ENCODE measurements around the gene HIC1. TPM values are rescaled to one million over a fixed set of nuclear protein-coding genes. Genes with fewer than 3 reads are reported as not detected.

Gene HIC1
- total and polyA plus RNA-seq, 2 experiments from 2014 or later, result 0.17 to 0.26 TPM

DNA sequence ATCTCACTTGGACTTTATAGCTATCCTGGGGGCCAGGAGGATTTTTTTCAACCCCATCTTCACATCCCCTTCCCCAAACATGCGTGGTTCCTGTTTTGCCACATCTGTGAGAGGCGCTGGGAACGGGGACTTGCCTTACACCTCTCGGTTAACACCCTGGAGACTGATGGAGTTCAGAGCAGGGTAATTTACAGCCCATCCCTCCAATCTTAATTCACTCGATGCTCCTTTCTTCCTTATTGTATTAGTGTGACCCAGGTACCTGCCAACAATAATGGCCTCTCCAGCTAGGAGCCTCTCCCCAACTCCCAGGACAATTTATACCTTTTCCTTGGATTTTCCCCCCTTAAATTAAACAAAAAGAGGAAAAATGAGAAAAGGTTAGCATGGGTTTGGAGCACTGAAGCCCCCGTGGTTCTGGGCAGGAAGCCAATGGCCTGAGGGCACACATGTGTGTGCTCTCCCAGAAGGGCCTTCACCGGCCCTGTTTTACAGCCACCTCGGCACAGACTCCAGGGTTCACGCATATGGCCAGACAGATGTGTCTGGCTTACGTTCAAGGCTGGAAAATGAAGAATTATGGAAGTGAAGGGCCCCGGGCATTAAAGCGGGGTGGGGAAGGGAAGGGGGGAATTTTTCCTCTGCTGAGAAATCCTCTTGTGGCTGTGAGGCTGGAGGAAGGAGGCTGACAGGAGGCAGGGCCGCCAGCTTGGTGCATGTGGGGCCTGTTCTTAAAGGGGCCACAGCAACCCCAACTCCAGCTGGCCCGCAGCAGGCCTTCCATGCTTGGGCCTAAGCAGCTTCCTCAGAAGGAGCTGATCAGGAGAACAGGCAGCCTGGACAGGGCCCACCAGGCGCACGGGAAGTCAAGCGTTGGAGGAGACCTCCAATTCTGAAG is 21.4 kb downstream of the HIC1 start (continued):
- TF ChIP-seq ZNF462 (CRISPR knock-in tag; IDR thresholded peaks at IDR 0.05) (no peak), ZNF114 (CRISPR knock-in tag; IDR thresholded peaks at IDR 0.05) (no peak), EZH2 (IDR thresholded peaks at IDR 0.05; ENCODE audit: low read depth, unreplicated experiment) (no peak), POLR2AphosphoS5 (IDR thresholded peaks at IDR 0.05; ENCODE audit: low read depth) (no peak), ZNF331 (CRISPR knock-in tag; IDR thresholded peaks at IDR 0.05; ENCODE audit: low read depth) (no peak)

GRCh38 chr17:2077040-2077439 is 22.1 kb downstream of the HIC1 start:
- no peak overlapping the region for H3K4me2 ChIP-seq
- Mint-ChIP-seq H3K9me3 (no peaks in the 10 kb centered on the region), H3K4me1 (peaks cover 15% of the 10 kb centered on the region), H3K36me3 (ENCODE audit: low read depth) (peaks cover 12% of the 10 kb centered on the region; the same call in 2 of the 3 replicates), H3K27ac (no peak overlapping the region), H3K4me3 (no peak overlapping the region), H3K27me3 (ENCODE audit: insufficient read depth, low read depth, poor library complexity) (peaks cover 14% of the 10 kb centered on the region)
- DNase-seq (ENCODE audit: low spot score) (no peak), ATAC-seq (no peak)
- no peaks in the 10 kb centered on the region for H3F3A ChIP-seq (replicated peaks; ENCODE audit: low read depth)
- no peaks in the 10 kb centered on the region for H3K36me3 ChIP-seq (ENCODE audit: insufficient read depth)
- no peak overlapping the region for H3K4me3 ChIP-seq
- no peak overlapping the region for H2AFZ ChIP-seq
- no peaks in the 10 kb centered on the region for H4K20me1 ChIP-seq (replicated peaks; ENCODE audit: insufficient read depth)
- H3K4me1 ChIP-seq (ENCODE audit: insufficient read depth), result peaks cover 11% of the 10 kb centered on the region; the same call in 1 of the 2 replicates
- no peaks in the 10 kb centered on the region for H3K9me2 ChIP-seq (ENCODE audit: insufficient read depth)
- H3K27me3 ChIP-seq (ENCODE audit: insufficient read depth), result no peaks in the 10 kb centered on the region
- no peak overlapping the region for H3K27ac ChIP-seq (ENCODE audit: low read depth)
- H3K79me2 ChIP-seq (replicated peaks; ENCODE audit: insufficient read depth), result no peaks in the 10 kb centered on the region
- TF ChIP-seq CREB1 (CRISPR knock-in tag; IDR thresholded peaks at IDR 0.05; ENCODE audit: low read depth), result no peak
- no peak for TF ChIP-seq EZH2phosphoT487 (IDR thresholded peaks at IDR 0.05; ENCODE audit: unreplicated experiment)
- TF ChIP-seq, protein P1, sequence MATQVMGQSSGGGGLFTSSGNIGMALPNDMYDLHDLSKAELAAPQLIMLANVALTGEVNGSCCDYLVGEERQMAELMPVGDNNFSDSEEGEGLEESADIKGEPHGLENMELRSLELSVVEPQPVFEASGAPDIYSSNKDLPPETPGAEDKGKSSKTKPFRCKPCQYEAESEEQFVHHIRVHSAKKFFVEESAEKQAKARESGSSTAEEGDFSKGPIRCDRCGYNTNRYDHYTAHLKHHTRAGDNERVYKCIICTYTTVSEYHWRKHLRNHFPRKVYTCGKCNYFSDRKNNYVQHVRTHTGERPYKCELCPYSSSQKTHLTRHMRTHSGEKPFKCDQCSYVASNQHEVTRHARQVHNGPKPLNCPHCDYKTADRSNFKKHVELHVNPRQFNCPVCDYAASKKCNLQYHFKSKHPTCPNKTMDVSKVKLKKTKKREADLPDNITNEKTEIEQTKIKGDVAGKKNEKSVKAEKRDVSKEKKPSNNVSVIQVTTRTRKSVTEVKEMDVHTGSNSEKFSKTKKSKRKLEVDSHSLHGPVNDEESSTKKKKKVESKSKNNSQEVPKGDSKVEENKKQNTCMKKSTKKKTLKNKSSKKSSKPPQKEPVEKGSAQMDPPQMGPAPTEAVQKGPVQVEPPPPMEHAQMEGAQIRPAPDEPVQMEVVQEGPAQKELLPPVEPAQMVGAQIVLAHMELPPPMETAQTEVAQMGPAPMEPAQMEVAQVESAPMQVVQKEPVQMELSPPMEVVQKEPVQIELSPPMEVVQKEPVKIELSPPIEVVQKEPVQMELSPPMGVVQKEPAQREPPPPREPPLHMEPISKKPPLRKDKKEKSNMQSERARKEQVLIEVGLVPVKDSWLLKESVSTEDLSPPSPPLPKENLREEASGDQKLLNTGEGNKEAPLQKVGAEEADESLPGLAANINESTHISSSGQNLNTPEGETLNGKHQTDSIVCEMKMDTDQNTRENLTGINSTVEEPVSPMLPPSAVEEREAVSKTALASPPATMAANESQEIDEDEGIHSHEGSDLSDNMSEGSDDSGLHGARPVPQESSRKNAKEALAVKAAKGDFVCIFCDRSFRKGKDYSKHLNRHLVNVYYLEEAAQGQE (IDR thresholded peaks at IDR 0.05; ENCODE audit: unreplicated experiment), result no peak
- TF ChIP-seq EZH2 (IDR thresholded peaks at IDR 0.05; ENCODE audit: low read depth, unreplicated experiment), result no peak
- TF ChIP-seq JUNB (IDR thresholded peaks at IDR 0.05; ENCODE audit: unreplicated experiment), result no peak
- TF ChIP-seq ZNF114 (CRISPR knock-in tag; IDR thresholded peaks at IDR 0.05), result no peak
- no peak for TF ChIP-seq ETS1 (IDR thresholded peaks at IDR 0.05)
- TF ChIP-seq STAT1 (IDR thresholded peaks at IDR 0.05; ENCODE audit: unreplicated experiment), result no peak

Measured in GM23338 (cell line).